ENCODE measurements around the gene ACSF2.

The ACSF2 gene

GRCh38 chr17:50484386-50485155, 58.6 kb downstream of the ACSF2 start:
- Mint-ChIP-seq H3K4me1 (ENCODE audit: low read depth in 2 of 2) (peaks cover 15 to 19% of the 10 kb centered on the region in 2 donors), H3K27ac (peak overlapping the region; percentile 17 to 20), H3K4me3 (no peak overlapping the region), H3K27me3 (no peaks in the 10 kb centered on the region), H3K36me3 (ENCODE audit: insufficient read depth) (peaks cover 34% of the 10 kb centered on the region), H3K9me3 (no peaks in the 10 kb centered on the region)
- no peak for DNase-seq
- no peak for ATAC-seq (replicated peaks)

GRCh38 chr17:50487213-50488096, 61.4 kb downstream of the ACSF2 start:
- no peak overlapping the region for H3K4me3 Mint-ChIP-seq
- no peaks in the 10 kb centered on the region for H3K27me3 Mint-ChIP-seq
- no peaks in the 10 kb centered on the region for H3K9me3 Mint-ChIP-seq
- H3K36me3 Mint-ChIP-seq (ENCODE audit: insufficient read depth) = peaks cover 26% of the 10 kb centered on the region
- no peak overlapping the region for H3K27ac Mint-ChIP-seq
- peaks cover 4% of the 10 kb centered on the region in 2 donors for H3K4me1 Mint-ChIP-seq (ENCODE audit: low read depth in 2 of 2)
- ATAC-seq (replicated peaks) = no peak
- no peak for DNase-seq

- no peaks in the 10 kb centered on the region for H3K9me3 Mint-ChIP-seq
- H3K27ac Mint-ChIP-seq = peak overlapping the region in 1 of 2 donors; percentile 44
- peaks cover 13% of the 10 kb centered on the region for H3K36me3 Mint-ChIP-seq (ENCODE audit: insufficient read depth)
- DNase-seq (no peak), ATAC-seq (replicated peaks) (no peak)
- H3K27me3 Mint-ChIP-seq = no peaks in the 10 kb centered on the region
- no peaks in the 10 kb centered on the region for H3K4me1 Mint-ChIP-seq (ENCODE audit: low read depth in 2 of 2)
- no peak overlapping the region for H3K4me3 Mint-ChIP-seq
Observed at GRCh38 chr17:50488880-50489279, 62.9 kb downstream of the ACSF2 start.

GRCh38 chr17:50491505-50491904, 65.5 kb downstream of the ACSF2 start:
- Mint-ChIP-seq H3K9me3 (no peaks in the 10 kb centered on the region), H3K27ac (no peak overlapping the region), H3K4me3 (no peak overlapping the region), H3K27me3 (peaks cover 0 to 2% of the 10 kb centered on the region in 2 donors), H3K4me1 (ENCODE audit: low read depth in 2 of 2) (no peaks in the 10 kb centered on the region), H3K36me3 (ENCODE audit: insufficient read depth) (peaks cover 2% of the 10 kb centered on the region)
- ATAC-seq (replicated peaks) (no peak), DNase-seq (no peak)

GRCh38 chr17:50492214-50492613, 66.2 kb downstream of the ACSF2 start:
- peaks cover 3% of the 10 kb centered on the region for H3K36me3 Mint-ChIP-seq (ENCODE audit: insufficient read depth)

GRCh38 chr17:50493744-50494143, 67.7 kb downstream of the ACSF2 start:
- Mint-ChIP-seq H3K27me3 (peaks cover 0 to 5% of the 10 kb centered on the region in 2 donors), H3K36me3 (ENCODE audit: insufficient read depth) (peaks cover 3% of the 10 kb centered on the region), H3K4me3 (no peak overlapping the region), H3K9me3 (no peaks in the 10 kb centered on the region), H3K4me1 (ENCODE audit: low read depth in 2 of 2) (no peaks in the 10 kb centered on the region), H3K27ac (no peak overlapping the region)
- ATAC-seq (replicated peaks) (no peak), DNase-seq (no peak)

More at GRCh38 chr17:50492214-50492613, 66.2 kb downstream of the ACSF2 start:
- Mint-ChIP-seq H3K27ac (no peak overlapping the region), H3K27me3 (peaks cover 0 to 5% of the 10 kb centered on the region in 2 donors), H3K4me3 (no peak overlapping the region), H3K4me1 (ENCODE audit: low read depth in 2 of 2) (no peaks in the 10 kb centered on the region), H3K9me3 (no peaks in the 10 kb centered on the region)
- ATAC-seq (replicated peaks) = no peak
- no peak for DNase-seq

- peaks cover 3% of the 10 kb centered on the region for H3K36me3 Mint-ChIP-seq (ENCODE audit: insufficient read depth)
- H3K4me3 Mint-ChIP-seq = no peak overlapping the region
- no peak overlapping the region for H3K27ac Mint-ChIP-seq
- H3K4me1 Mint-ChIP-seq (ENCODE audit: low read depth in 2 of 2) = no peaks in the 10 kb centered on the region
- no peaks in the 10 kb centered on the region for H3K9me3 Mint-ChIP-seq
- ATAC-seq (replicated peaks) (no peak), DNase-seq (no peak)
- H3K27me3 Mint-ChIP-seq = peaks cover 0 to 5% of the 10 kb centered on the region in 2 donors
Observed at GRCh38 chr17:50495217-50495823, 69.3 kb downstream of the ACSF2 start.

DNA sequence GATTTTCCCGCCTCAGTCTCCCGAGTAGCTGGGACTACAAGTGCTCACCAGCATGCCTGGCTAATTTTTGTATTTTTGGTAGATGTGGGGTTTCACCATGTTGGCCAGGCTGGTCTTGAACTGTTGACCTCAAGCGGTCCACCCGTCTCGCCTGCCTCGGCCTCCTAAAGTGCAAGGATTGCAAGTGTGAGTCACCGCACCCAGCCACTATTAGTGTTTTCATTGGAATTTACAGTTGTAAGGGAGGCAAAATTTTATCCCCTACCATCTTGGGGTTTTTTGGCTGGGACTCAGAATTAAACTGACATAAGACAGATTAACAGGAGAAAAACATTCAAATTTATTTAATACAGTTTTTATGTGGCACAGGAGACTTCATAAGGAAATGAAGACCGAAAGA, 69.9 kb downstream of the ACSF2 start:
- H3K27ac Mint-ChIP-seq = no peak overlapping the region
- ATAC-seq (replicated peaks) (no peak), DNase-seq (no peak)
- no peak overlapping the region for H3K4me3 Mint-ChIP-seq
- peaks cover 3% of the 10 kb centered on the region for H3K36me3 Mint-ChIP-seq (ENCODE audit: insufficient read depth)
- H3K9me3 Mint-ChIP-seq = no peaks in the 10 kb centered on the region
- H3K27me3 Mint-ChIP-seq = peaks cover 0 to 5% of the 10 kb centered on the region in 2 donors
- H3K4me1 Mint-ChIP-seq (ENCODE audit: low read depth in 2 of 2) = no peaks in the 10 kb centered on the region

GRCh38 chr17:50498021-50498874, 72.2 kb downstream of the ACSF2 start:
- DNase-seq = no peak
- ATAC-seq (replicated peaks) = no peak
- no peak overlapping the region for H3K27ac Mint-ChIP-seq
- peaks cover 3% of the 10 kb centered on the region for H3K36me3 Mint-ChIP-seq (ENCODE audit: insufficient read depth)
- H3K4me1 Mint-ChIP-seq (ENCODE audit: low read depth in 2 of 2) = no peaks in the 10 kb centered on the region
- no peak overlapping the region for H3K4me3 Mint-ChIP-seq
- H3K9me3 Mint-ChIP-seq = no peaks in the 10 kb centered on the region
- peaks cover 0 to 5% of the 10 kb centered on the region in 2 donors for H3K27me3 Mint-ChIP-seq

GRCh38 chr17:50499270-50499669, 73.3 kb downstream of the ACSF2 start:
- Mint-ChIP-seq H3K4me3 (no peak overlapping the region), H3K27me3 (peaks cover 0 to 5% of the 10 kb centered on the region in 2 donors), H3K27ac (no peak overlapping the region), H3K9me3 (no peaks in the 10 kb centered on the region), H3K36me3 (ENCODE audit: insufficient read depth) (peaks cover 3% of the 10 kb centered on the region), H3K4me1 (ENCODE audit: low read depth in 2 of 2) (peaks cover 0 to 4% of the 10 kb centered on the region in 2 donors)
- DNase-seq (no peak), ATAC-seq (replicated peaks) (no peak)

- H3K4me1 Mint-ChIP-seq (ENCODE audit: low read depth in 2 of 2) = peaks cover 0 to 4% of the 10 kb centered on the region in 2 donors
- peaks cover 3% of the 10 kb centered on the region for H3K36me3 Mint-ChIP-seq (ENCODE audit: insufficient read depth)
- H3K27ac Mint-ChIP-seq = no peak overlapping the region
- H3K4me3 Mint-ChIP-seq = no peak overlapping the region
- no peak for DNase-seq
- ATAC-seq (replicated peaks) = no peak
- no peaks in the 10 kb centered on the region for H3K9me3 Mint-ChIP-seq
- peaks cover 0 to 5% of the 10 kb centered on the region in 2 donors for H3K27me3 Mint-ChIP-seq
Observed at GRCh38 chr17:50499721-50500120, 73.7 kb downstream of the ACSF2 start.

DNA sequence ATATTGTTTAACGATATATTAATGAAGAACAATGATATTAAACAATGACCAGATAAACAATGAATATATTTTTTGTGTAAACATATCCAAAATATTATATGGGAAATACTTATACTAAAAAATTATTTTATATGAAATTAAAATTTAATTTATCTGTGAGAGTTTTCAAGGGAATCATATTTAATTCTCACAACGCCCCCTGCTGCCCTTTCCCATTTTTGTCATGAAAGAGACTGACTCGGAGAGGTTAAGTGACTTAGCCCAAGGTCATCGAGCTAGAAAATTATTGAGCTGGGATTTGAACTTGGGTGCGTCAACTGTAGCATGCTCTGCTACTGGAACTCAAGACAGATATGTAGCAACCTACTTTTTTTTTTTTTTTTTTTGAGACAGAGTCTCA, 75.0 kb downstream of the ACSF2 start:
- H3K4me3 Mint-ChIP-seq = no peak overlapping the region
- no peaks in the 10 kb centered on the region for H3K9me3 Mint-ChIP-seq
- peaks cover 0 to 5% of the 10 kb centered on the region in 2 donors for H3K27me3 Mint-ChIP-seq
- ATAC-seq (replicated peaks) = no peak
- H3K27ac Mint-ChIP-seq = no peak overlapping the region
- DNase-seq = peak in 1 of 3 experiments; percentile 19
- peaks cover 3% of the 10 kb centered on the region for H3K36me3 Mint-ChIP-seq (ENCODE audit: insufficient read depth)
- peaks cover 0 to 6% of the 10 kb centered on the region in 2 donors for H3K4me1 Mint-ChIP-seq (ENCODE audit: low read depth in 2 of 2)

All from effector memory CD8-positive, alpha-beta T cell (primary cell).